OCI-M2 (cell line): ENCODE results near the gene BEST3.
A peak's percentile ranks its signal among the peaks of the same experiment; 100 is the strongest.
"Not testable (repeated sequence)": the region's sequence is repeated elsewhere in the genome, so short reads cannot be mapped to it uniquely, and the experiment has no call there.

Experiments used
- DNase-seq: peaks from one replicate; lab custom pipeline; 2025; ENCODE audit not compliant: unreplicated experiment; lab: John Stamatoyannopoulos, UW

The BEST3 gene

DNA sequence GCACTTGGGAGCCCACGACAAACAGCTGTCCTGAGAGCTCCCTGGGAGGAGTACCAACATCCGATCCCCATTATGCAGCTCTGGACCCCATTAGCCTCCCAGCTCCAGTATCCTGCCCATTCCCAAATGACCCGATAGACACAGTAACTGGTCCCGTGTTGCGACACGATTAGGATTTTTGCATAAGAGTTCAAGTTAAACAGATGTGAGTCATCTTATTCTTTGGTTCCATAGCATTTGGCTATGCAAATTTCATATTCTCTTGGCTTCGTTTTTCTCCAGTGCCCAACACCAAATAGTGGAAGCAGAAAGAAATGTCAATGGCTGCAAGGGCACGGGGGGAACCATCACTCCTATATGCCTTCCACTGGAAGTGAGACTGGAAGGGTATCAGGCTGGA lies 45.4 kb downstream of the BEST3 start:
- DNase-seq, result no peak

DNA sequence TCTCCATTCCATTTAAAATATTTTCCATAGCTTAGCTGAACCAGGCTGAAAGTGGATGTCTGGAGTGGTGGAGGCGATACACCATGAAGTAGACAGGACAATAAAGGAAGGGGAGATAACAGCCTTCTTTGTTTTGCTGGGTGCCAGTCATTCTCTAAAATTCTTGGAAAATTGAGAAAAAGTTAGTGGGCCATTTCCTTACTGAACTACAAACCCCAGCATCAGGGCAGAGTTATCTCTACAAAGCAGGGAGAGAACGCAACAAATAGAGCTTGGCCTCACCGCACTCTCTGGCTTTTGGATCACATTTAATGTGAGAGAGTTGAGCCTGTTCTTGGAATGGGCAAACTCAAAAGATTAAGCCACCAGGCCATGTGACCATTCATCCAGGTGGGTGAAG lies 47.2 kb downstream of the BEST3 start:
- DNase-seq, result no peak

DNA sequence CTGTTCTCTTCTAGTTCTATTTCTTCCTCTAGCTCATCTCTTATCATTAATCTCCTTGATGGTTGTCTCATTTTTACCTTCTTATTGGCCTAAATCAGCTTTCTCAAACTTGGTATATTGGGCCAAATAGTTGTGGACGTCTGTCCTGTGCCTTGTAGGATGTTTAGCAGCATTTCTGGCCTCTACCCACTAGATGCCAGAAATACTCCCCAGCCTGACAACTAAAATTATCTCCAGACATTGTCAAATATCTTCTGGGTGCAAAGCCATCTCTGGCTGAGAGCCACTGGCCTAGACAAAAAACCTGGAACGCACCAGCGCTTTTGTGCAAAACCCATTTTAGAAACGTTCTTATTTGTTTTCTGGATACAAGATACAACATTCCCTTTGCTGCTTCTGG lies 49.6 kb downstream of the BEST3 start:
- no peak for DNase-seq

DNA sequence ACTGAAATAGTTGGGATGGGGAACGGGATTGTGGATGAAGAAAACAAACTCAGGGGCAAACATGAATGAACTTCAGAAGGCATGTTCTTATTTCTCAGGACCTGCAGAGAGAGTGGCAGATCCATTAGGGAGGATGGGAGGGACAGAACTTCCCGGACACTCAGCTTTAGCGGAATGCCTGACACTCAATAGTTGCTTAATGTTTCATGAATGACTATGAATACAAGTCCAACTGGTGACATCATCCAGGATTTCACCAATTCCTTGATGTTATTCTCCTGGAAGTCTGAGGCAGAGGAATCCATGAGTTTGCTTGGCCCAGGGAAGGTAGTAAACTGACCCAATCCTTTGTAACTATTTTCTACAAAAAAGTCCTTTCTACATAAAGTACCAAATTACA lies 50.6 kb downstream of the BEST3 start:
- no peak for DNase-seq

DNA sequence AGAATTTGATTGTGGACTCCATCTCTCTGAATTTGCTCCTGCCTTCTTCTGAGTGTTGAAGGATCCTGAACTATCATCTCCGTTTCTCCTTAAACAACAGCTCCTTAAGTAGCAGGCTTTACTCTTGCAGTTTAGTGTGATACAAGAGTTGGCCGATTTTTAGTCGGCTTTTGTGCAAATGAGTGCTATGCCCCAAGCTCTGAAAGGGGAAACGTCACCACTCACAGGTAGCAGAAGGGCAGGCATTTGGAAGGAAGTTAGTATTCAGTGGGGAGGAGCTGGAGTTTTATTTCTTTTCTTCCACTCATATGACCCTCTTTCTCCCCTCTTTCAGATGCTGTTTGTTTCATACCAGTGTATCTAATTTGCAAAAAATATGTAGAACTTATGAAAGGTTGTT lies 51.9 kb downstream of the BEST3 start:
- no peak for DNase-seq

DNA sequence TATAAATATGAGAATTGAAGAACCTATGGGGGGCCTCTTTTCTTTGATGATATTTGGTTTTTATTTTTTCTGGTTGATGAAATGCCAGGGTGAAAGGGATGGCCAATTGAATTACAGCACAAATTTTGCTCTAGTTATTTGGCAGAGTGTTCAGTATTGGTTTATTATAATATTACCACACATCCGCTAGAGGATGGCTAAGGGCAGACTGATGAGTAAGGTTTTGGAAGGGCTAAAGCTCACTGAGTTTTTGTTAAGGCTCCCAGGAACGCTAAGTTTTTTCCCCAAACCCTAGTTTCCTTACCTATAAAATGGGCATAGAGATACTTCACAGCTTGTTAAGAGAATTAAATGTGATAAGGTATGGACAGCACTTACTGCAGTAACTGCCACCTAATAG lies 54.1 kb downstream of the BEST3 start:
- no peak for DNase-seq

DNA sequence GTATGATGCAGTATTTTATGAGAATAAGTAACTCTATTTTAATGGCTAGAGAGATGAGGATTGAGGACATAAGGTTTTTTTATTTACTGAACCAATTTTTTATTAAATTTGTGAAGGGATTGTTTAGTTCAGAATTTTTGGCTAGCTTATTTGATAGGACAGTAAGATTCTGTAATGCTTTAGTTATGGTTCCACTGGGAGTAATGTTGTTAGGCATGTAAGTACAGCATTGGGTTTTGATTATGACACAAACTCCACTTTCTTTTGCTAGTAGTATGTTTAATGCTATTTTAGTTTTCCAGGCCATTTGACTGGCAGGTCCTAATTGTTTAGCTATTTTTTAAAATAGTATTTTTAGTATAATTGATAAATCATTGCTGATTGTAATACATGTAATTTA lies 54.6 kb downstream of the BEST3 start:
- DNase-seq, result no peak

DNA sequence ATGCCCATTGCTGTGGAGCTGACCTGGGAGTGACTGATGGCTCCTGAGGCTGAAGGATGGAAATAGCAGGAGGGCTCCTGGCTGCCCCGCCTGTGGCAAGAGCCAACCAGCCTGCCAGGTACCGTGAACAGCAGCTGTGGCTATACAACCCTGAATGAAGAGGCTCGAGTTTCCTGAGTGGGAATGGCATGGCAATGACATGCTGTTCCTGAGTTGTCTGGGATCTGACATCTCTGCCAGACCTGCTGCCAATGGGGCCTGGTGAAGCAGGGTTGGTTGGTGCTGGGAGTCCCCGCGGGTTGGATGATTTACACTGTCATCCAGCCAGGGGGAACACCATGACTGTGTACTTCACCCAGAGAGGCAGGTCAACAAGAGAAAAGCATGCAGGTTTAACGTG lies 56.6 kb downstream of the BEST3 start:
- DNase-seq, result no peak

DNA sequence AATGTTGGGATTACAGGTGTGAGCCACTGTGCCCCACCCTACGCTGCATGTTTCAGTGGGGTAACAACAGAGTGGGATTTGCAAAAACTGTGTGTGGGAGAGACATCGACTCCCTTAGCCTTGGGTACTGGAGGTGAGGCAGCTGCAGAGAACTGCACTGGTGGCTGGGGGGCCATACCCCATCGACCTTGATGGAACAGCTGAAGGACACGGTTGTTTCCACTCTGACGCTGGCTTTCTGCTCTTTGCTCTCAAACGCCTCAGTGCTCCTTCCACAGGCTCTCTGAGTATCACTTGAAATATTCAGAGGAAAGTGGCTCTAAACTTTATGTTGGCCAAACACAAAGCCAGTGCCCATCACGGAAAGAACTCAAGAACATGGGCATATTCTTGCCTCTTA lies 57.6 kb downstream of the BEST3 start:
- no peak for DNase-seq

DNA sequence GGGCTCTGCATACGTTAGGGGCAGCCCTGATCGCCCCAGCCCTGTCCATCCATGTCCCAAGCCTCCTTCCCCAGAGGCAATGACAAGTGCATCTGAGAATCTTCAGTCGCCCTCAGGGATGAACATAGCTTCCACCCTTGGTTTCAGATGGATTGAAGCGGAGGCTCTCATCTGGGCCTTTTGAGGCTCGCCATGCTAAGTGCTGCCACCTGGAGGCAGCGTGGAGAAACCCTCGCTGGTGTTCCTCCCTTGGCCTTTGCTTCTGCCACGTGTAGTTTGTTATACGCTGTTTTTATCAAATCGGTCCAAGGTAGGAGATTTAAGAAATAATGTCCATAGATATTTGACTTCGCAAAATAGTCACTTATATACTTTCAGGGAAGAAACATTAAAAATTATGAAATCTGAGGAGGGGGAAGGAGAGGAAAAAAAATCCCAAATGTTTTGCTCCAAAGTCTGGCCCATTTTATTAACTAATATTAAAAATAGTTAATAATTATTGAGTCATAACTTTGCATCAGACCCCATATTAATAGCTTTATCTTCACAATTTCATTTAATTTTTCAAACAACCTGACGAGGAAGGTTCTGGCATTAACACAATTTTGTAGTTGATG lies 59.6 kb downstream of the BEST3 start:
- DNase-seq, result no peak

DNA sequence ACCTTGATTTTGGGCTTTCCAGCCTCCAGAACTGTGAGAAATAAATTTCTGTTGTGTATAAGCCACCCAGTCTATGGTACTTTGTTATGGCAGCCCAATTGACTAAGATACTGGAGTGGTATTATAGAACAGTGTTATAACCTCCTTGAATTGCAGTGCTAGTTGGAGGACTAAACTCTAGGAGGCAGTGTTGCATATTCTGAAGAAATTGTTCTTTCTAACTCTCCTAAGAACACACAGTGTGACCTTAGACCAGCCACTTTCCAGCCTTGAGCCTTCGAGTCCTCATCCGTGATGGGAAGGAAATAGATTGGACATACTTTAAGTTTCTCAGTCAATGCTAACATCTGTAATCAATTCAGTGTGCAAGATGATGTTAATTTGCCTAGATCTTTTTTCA lies 66.0 kb downstream of the BEST3 start:
- no peak for DNase-seq

DNA sequence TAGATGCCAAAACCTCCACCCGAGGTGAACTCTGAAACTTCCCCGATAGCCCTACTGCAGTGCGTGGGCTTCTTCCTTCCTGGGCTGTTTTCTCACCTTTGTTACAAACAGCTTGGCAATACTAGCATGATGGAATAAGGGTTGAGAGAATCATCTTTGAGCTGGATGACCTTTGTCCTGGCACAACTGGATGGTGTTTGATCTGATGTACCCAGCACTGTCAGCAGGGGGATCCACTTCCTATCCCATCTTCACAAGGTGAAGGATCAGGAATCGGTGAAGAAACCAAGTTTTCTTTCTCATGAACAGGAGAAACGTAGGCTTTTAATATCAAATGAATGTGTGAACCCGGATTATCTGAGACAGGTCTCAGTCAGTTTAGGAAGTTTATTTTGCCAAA lies 68.9 kb downstream of the BEST3 start:
- DNase-seq, result no peak

DNA sequence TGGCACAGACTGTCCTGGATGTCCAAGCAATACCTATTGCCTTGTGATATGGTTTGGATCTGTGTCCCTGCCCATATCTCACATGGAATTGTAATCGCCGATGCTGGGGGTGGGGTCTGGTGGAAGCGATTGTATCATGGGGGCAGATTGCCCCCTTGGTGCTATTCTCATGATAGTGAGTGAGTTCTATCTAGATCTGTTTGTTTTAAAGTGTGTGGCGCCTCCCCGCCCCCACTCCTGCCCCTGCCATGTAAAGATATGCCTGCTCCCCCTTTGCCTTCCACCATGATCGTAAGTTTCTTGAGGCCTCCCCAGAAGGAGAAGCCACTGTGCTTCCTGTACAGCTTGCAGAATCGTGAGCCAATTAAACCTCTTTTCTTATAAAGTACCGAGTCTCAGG lies 71.6 kb downstream of the BEST3 start:
- DNase-seq, result no peak

DNA sequence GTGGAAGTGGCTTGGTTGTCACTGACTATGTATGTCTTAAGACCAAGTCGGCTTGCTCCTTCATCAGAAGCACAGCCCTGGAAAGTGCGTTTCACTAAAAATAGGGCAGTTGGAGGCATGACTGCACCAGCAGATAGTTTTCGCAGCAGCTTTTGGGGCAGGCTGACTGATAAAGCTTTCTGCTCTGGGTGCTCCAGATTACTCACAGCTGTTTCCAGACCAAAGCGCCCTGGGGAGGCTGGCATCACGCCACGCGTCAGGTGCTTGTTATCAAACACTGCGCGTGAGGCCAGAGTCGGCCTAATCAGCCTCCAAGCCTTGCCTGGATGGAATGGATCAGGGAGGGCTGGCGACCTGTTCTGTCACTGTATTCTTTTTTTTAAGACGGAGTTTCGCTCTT lies 75.1 kb downstream of the BEST3 start:
- DNase-seq, result peak; percentile 52

DNA sequence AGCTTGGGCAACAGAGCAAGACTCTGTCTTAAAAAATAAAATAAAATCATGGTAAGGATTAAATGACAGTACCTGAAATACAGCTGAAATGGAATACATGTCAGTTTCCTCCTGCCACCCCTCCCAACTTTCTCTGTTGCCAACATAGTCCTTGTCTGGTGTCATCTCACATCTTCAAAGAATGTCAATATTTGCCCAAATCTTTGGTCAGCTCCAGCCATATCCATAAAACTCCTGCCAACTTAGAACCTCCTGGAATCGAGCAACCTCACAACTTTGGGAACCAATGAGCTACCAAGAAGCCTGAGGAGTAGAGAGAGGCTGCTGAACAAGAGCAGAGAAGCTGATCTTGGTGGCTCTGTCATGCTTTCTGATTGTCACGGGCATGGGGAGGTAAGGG lies 77.6 kb downstream of the BEST3 start:
- DNase-seq, result no peak

DNA sequence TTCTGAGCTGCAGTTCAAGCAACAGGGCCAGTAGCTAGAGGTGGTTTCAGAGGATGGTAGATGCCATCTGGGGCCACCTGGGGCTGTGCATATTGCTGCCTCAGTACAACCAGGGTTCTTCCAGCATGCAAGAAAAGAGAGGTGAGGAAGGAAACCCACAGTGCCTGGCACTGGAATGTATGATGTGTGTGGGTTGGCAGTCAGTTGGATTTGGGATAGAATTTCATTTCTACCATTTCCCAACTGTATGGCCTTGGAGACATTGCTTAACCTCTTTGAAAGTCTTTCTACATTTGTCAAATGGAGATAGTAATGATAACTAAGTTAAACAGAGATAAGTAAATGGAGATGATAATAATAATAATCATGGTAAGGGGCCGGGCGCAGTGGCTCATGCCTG lies 78.2 kb downstream of the BEST3 start:
- DNase-seq, result no peak

DNA sequence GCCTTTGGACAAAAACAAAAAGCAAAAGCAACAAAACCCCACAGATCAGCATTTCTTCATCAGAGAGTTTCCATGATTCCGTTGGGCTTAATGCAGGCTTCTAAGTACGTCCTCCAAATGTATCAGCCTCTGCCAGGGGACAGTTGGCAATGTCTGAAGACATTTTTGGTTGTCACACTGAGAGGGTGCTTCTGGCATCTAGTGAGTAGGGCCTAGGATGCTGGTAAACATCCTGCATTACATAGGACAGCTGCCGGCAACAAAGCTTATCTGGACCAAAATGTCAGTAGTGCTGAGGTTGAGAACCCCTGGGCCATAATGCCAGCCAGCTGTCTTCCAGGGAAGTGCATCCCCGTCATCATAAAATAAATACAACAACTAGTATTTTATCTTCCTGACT lies 79.0 kb downstream of the BEST3 start:
- DNase-seq, result no peak

DNA sequence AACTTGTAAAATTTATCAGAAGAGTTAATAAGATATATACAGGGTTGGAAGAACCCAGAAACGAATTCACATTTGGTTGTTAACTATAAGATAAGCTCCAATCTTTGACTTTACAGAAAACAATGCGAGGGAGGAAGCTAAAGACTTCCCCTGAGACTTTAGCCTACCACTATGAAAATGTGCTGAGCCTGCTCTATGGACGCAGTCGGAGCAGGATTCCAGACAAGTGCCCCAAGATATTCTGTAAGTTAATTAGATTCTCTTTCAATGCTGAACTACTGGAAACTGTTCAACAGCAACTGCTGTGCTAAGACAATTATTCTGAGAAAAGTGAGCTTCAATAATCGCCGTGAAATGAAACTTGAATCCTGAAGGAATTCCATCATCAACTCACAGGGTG lies 80.1 kb downstream of the BEST3 start:
- no peak for DNase-seq

DNA sequence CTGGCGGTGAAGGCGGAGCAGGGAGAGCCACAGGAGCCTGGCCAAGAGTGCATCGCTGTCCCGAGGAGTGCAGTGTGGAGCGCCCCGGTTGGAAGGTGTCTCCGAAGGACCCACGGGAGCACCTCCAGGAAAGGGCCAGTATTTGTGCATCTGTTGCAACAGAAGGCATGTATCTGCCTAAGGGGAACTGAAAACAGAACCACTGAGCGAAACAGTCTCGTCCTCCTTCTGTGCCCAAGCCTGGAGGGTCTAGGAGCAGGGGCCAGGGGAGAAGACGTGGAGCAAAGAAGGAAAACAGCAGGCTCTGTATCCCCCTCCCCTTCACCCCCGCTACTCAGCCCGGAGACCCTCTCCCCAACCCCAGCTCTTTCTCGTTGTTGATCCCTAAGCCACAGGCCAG lies 83.1 kb downstream of the BEST3 start:
- no peak for DNase-seq

DNA sequence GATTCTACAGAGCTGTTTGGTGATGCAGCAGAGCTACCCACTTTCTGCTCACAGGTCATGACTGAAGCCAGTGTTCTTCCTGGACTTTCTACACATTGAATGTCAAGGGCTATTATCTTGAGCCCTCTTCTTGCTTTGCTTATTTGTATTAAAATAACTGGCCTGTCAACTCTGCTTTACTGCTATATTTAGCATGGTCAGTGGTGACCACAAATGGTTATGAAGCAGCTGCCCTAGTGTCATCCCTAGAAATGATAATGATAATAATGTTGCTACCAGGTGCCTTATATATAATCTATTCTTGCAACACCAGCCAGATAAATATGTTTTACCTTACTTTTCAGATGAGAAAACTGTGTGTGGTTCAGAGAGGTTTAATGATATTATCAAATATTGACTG lies 85.8 kb downstream of the BEST3 start:
- DNase-seq, result no peak

DNA sequence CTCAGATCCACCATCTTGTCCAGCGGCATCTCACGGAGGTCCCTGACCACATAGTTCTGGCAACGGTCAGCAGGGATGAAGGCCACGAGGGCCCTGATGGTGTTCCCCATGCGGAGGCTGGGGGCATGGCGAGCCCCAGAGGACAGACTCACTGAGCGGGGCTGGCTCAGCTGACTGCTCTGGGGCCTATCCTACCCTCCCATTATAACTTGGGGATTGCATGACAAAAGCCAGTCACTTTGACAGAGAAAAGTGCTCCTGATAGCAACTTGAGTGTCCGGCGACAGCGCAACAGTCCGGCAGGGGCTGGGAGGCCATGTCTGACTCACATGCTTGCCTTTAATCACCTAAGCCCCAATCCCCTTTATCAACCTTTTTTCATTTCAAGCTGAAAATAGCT lies 88.4 kb downstream of the BEST3 start, which contains the start of gene LRRC10:
Gene LRRC10, minus strand, starts transcription at position 179 of the 400 bp plus-strand sequence. Its CDS starts 69 bp downstream, at position 110.
- no peak for DNase-seq

DNA sequence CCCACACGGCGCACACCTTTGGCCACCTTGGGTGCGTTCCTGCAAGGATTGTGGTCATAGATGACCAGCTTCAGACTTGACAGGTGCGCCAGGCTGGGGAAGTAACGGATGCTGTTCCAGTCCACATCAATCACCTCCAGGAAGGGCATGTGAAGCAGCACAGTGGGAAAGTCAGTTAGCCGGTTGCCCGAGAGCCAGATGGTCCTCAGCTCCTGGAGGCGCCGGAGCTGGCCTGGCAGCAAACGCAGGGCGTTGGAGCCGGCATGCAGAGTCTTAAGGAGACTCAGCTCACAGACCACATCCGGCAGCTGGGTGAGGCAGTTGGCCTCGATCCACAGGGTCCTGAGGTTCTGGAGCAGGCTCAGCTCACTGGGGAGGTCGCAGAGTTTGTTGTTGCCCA lies 89.0 kb downstream of the BEST3 start:
- DNase-seq, result no peak

DNA sequence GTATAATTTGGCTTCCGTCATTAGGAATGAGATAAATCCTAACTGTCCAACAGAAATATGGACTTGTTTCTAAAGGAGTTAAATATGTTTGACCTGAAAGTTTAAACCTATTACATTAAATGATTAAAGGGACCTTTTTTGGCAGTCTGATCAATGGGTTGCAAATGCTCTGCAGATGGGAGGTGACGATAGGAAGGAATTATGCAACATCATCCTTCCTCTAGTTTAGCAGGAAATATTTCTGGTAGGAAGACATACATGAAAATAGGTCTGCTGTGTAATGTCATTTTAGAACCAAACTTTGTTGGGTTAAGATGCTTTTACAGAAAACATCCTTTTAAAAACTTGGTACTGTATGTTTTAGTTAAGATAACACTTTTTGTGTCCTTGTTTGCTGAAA lies 91.0 kb downstream of the BEST3 start:
- no peak for DNase-seq

DNA sequence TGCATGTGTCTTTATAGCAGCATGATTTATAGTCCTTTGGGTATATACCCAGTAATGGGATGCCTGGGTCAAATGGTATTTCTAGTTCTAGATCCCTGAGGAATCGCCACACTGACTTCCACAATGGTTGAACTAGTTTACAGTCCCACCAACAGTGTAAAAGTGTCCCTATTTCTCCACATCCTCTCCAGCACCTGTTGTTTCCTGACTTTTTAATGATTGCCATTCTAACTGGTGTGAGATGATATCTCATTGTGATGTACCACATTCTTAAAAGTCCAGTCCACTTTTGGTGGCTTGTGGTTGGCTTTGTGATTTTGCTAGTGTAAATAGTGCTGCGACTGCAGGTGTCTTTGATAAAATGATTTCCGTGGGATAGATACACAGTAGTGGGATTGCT lies 94.8 kb downstream of the BEST3 start:
- not testable (repeated sequence) for DNase-seq
